ENCODE results near the gene RINT1. TPM values are rescaled to one million over a fixed set of nuclear protein-coding genes. Genes with fewer than 3 reads are reported as not detected.
A peak's percentile ranks its signal among the peaks of the same experiment; 100 is the strongest.

RINT1 gene
- total RNA-seq, 1 donor from 2014 or later: 21.9 TPM

DNA sequence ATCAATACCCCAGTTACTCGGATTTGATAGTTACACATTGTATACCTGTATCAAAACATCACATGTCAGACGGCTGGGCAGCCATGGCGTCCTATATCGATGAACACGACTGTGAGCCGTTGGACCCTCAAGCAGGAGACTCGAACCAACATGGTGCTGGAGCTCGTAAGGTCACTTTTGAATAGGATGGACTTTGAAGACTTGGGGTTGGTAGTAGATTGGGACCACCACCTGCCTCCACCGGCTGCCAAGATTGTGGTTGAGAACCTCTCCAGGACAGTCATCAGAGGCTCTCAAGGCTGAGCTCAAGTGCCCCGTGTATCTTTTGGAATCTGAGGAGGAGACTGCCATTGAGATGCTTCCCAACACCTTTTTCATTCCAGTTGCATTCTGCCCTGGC, 1.9 kb upstream of the RINT1 start:
- Histone ChIP-seq H3K4me3 (ENCODE audit: low read depth, low read length) (no peak overlapping the region), H3K27me3 (ENCODE audit: control insufficient read depth, insufficient read depth, low read length) (no peaks in the 10 kb centered on the region), H3K36me3 (ENCODE audit: control insufficient read depth, insufficient read depth, low read length) (no peaks in the 10 kb centered on the region)
- TF ChIP-seq, protein P1, sequence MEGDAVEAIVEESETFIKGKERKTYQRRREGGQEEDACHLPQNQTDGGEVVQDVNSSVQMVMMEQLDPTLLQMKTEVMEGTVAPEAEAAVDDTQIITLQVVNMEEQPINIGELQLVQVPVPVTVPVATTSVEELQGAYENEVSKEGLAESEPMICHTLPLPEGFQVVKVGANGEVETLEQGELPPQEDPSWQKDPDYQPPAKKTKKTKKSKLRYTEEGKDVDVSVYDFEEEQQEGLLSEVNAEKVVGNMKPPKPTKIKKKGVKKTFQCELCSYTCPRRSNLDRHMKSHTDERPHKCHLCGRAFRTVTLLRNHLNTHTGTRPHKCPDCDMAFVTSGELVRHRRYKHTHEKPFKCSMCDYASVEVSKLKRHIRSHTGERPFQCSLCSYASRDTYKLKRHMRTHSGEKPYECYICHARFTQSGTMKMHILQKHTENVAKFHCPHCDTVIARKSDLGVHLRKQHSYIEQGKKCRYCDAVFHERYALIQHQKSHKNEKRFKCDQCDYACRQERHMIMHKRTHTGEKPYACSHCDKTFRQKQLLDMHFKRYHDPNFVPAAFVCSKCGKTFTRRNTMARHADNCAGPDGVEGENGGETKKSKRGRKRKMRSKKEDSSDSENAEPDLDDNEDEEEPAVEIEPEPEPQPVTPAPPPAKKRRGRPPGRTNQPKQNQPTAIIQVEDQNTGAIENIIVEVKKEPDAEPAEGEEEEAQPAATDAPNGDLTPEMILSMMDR (IDR thresholded peaks at IDR 0.05; ENCODE audit: insufficient read depth, low read length, poor library complexity, severe bottlenecking): no peak
- no peak for DNase-seq (ENCODE audit: low read depth)

DNA sequence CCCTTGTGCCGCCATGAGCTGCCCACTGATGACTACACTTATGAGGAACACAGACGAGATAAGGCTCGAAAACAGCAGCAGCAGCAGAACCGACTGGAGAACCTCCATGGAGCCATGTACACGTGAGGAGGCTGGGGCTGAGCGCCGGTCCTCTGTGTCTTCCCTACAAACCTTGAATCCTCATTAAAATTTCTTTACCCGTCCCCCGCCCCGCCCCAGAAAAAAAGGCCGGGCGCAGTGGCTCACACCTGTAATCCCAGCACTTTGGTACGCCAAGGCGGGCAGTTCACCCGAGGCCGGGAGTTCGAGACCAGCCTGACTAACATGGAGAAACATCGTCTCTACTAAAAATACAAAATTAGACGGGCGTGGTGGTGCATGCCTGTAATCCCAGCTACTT, 1.5 kb upstream of the RINT1 start:
- TF ChIP-seq, protein P1 (IDR thresholded peaks at IDR 0.05; ENCODE audit: insufficient read depth, low read length, poor library complexity, severe bottlenecking): no peak
- Histone ChIP-seq H3K4me3 (ENCODE audit: low read depth, low read length) (no peak overlapping the region), H3K27me3 (ENCODE audit: control insufficient read depth, insufficient read depth, low read length) (no peaks in the 10 kb centered on the region), H3K36me3 (ENCODE audit: control insufficient read depth, insufficient read depth, low read length) (no peaks in the 10 kb centered on the region)
- DNase-seq (ENCODE audit: low read depth): no peak

DNA sequence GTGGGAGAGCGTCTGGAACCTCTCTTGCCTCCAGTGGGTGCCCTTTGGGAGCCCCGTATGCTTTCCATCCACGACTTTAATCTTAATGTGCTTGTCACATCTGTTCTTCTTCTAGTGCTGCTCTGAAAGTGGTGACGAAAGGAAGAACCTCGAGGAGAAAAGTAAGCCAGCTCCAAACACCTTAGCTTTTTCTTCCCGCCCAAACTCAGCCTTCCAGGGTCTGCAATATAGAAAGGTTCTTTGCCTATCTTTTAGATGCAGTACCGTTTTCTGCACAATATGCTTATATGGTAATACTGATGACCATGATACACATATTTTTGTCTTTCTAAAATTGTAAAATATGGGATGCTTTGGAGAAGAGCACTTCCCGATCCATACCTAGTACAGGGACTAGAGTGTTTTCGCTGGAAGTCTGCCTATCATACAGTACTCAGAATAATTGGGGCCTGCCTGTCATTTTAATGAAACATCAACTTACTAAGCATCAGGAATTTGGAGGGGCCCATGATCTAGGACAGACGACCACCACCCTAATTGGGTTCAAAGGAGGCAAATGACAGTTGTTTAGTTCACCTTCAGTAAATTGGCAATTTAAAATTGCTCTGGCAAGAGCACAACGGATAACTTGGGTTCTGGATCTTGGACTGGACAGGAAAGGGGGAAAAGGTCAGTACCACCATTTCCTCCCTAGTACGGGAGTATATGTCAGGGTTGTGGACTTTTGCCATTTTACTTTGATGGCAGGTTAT, 884 bp downstream of the RINT1 start:
- peak overlapping the region; percentile 100 for H3K4me3 ChIP-seq (ENCODE audit: low read depth, low read length)

DNA sequence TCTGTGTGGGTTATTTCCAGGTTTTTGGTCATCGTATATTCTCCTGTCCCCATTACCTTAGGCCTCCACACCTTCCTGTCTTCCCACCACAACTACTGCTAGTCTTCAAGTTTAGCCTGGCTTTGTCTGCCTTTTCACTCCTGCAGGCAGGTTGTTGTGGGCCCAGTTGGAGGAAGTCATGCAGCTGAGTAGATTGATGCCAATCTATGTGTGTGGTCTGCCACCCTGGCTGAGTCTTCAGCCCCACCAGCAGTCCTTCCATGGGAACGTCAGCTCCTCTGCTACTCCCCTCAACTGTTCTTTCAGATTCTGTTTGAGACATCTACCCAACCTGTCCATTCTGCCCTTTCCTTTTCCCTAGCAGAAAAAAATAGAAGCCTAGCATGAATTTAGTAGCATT, 6.3 kb downstream of the RINT1 start:
- TF ChIP-seq, protein P1 (IDR thresholded peaks at IDR 0.05; ENCODE audit: insufficient read depth, low read length, poor library complexity, severe bottlenecking): no peak
- Histone ChIP-seq H3K36me3 (ENCODE audit: control insufficient read depth, insufficient read depth, low read length) (peaks cover 1% of the 10 kb centered on the region), H3K4me3 (ENCODE audit: low read depth, low read length) (no peak overlapping the region), H3K27me3 (ENCODE audit: control insufficient read depth, insufficient read depth, low read length) (no peaks in the 10 kb centered on the region)
- DNase-seq (ENCODE audit: low read depth): no peak

More for the DNA sequence above, 884 bp downstream of the RINT1 start:
- Histone ChIP-seq H3K27me3 (ENCODE audit: control insufficient read depth, insufficient read depth, low read length) (no peaks in the 10 kb centered on the region), H3K36me3 (ENCODE audit: control insufficient read depth, insufficient read depth, low read length) (no peaks in the 10 kb centered on the region)
- no peak for DNase-seq (ENCODE audit: low read depth)
- TF ChIP-seq, protein P1 (IDR thresholded peaks at IDR 0.05; ENCODE audit: insufficient read depth, low read length, poor library complexity, severe bottlenecking): no peak

DNA sequence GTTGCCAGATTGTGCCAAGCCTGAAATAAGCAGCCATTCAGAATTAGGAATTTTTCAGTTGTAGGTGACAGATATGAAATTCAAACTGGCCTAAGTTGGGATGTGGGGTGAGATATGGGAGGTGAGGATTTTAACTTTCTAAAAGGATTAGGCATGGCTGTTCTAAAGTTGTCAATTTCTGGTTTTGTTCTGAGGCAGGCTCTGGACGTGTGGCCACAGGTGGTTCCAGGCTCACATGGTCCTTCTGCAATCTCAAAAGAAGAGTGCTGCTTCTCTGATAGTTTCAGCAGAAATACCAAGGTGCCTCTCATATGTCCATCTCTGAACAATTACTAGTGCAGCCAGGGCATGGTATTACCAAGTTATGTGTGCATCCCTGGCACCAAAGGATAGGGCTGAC, 27.9 kb downstream of the RINT1 start:
- no peak for DNase-seq (ENCODE audit: low read depth)
- TF ChIP-seq, protein P1 (IDR thresholded peaks at IDR 0.05; ENCODE audit: insufficient read depth, low read length, poor library complexity, severe bottlenecking): no peak
- H3K4me3 ChIP-seq (ENCODE audit: low read depth, low read length): no peak overlapping the region
- H3K27me3 ChIP-seq (ENCODE audit: control insufficient read depth, insufficient read depth, low read length): no peaks in the 10 kb centered on the region
- H3K36me3 ChIP-seq (ENCODE audit: control insufficient read depth, insufficient read depth, low read length): peaks cover 2% of the 10 kb centered on the region

DNA sequence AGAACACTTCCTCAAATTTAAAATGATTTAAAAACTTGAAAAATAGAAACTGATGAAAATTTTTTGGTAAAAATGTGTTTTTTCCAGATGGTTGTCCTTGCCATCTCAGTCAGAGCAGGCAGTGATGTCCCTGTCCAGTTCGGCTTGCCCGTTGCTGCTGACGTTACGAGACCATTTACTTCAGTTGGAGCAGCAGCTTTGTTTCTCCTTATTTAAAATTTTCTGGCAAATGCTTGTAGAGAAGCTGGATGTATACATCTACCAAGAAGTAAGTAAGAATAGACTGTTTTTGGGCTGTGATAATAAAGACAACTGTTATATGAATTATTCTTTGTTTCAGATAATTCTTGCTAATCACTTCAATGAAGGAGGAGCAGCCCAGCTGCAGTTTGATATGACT, 33.2 kb downstream of the RINT1 start:
- no peaks in the 10 kb centered on the region for H3K36me3 ChIP-seq (ENCODE audit: control insufficient read depth, insufficient read depth, low read length)

More for the DNA sequence above, 33.2 kb downstream of the RINT1 start:
- DNase-seq (ENCODE audit: low read depth): no peak
- no peaks in the 10 kb centered on the region for H3K27me3 ChIP-seq (ENCODE audit: control insufficient read depth, insufficient read depth, low read length)
- TF ChIP-seq, protein P1 (IDR thresholded peaks at IDR 0.05; ENCODE audit: insufficient read depth, low read length, poor library complexity, severe bottlenecking): no peak
- no peak overlapping the region for H3K4me3 ChIP-seq (ENCODE audit: low read depth, low read length)
